Measurements from ENCODE around the gene FOXS1. TPM values are rescaled to one million over a fixed set of nuclear protein-coding genes. Genes with fewer than 3 reads are reported as not detected.

Gene FOXS1
- polyA plus RNA-seq, 1 of the 3 experiments (the other 2 are of a cell fraction), result 0.99 TPM

GRCh38 chr20:31833931-31834521, 11.4 kb downstream of the FOXS1 start:
- Histone ChIP-seq H3K4me1 (ENCODE audit: control insufficient read depth in 1 of 2, insufficient read depth in 2 of 2, low read depth in 1 of 2, low read length in 1 of 2) (peaks cover 34 to 47% of the 10 kb centered on the region in 2 experiments), H3K9me2 (no peaks in the 10 kb centered on the region), H2AFZ (ENCODE audit: low read depth) (no peak overlapping the region), H3K4me2 (no peak overlapping the region), H3K27ac (ENCODE audit: low read depth in 2 of 2, low read length in 1 of 2) (no peak overlapping the region; a peak in 1 of 4 replicates), H3K27me3 (ENCODE audit: insufficient read depth) (no peaks in the 10 kb centered on the region), H3K79me2 (ENCODE audit: insufficient read depth) (no peaks in the 10 kb centered on the region), H3K9me3 (no peaks in the 10 kb centered on the region), H3F3A (replicated peaks; ENCODE audit: insufficient read depth) (peaks cover 27% of the 10 kb centered on the region), H3K9ac (no peak overlapping the region), H3K36me3 (replicated peaks in 1 of 2; ENCODE audit: control insufficient read depth in 1 of 2, insufficient read depth in 2 of 2, low read length in 1 of 2) (no peaks in the 10 kb centered on the region), H3K4me3 (ENCODE audit: low read depth in 2 of 2, low read length in 1 of 2) (no peak overlapping the region), H4K20me1 (ENCODE audit: insufficient read depth) (no peaks in the 10 kb centered on the region)
- 96% methylated on average over 13 of the region's 20 CpGs for WGBS (ENCODE audit: low lambda C conversion rate)
- no peak for DNase-seq
- ChIA-PET POLR2A (interaction anchor here (1.0 kb wide), 1 partner anchor 17 kb away, joined by 4 read pairs; no protein-coding TSS in a partner anchor), CTCF (interaction anchor here (0.5 to 15.5 kb wide), 21 partner anchors 9 to 391 kb away, joined by 3 to 174 read pairs (median 4); partner anchors contain the start of genes DUSP15, FOXS1, PDRG1 and TTLL9)
- no peak for TF ChIP-seq MEF2A (IDR thresholded peaks at IDR 0.05; ENCODE audit: borderline replicate concordance, low read depth)
- no peak for TF ChIP-seq RAD21 (IDR thresholded peaks at IDR 0.05; ENCODE audit: low read length)

- Histone ChIP-seq H3K9me3 (no peaks in the 10 kb centered on the region), H3K9ac (no peak overlapping the region), H3F3A (replicated peaks; ENCODE audit: insufficient read depth) (peaks cover 22% of the 10 kb centered on the region), H4K20me1 (ENCODE audit: insufficient read depth) (no peaks in the 10 kb centered on the region), H3K4me2 (no peak overlapping the region), H3K36me3 (replicated peaks in 1 of 2; ENCODE audit: control insufficient read depth in 1 of 2, insufficient read depth in 2 of 2, low read length in 1 of 2) (no peaks in the 10 kb centered on the region), H2AFZ (ENCODE audit: low read depth) (no peak overlapping the region), H3K4me3 (ENCODE audit: low read depth in 2 of 2, low read length in 1 of 2) (peak overlapping the region in 1 of 2 experiments; percentile 47; a peak in 1 of 4 replicates), H3K79me2 (ENCODE audit: insufficient read depth) (no peaks in the 10 kb centered on the region), H3K4me1 (ENCODE audit: control insufficient read depth in 1 of 2, insufficient read depth in 2 of 2, low read depth in 1 of 2, low read length in 1 of 2) (peaks cover 30 to 42% of the 10 kb centered on the region in 2 experiments), H3K27me3 (ENCODE audit: insufficient read depth) (no peaks in the 10 kb centered on the region), H3K9me2 (no peaks in the 10 kb centered on the region), H3K27ac (ENCODE audit: low read depth in 2 of 2, low read length in 1 of 2) (no peak overlapping the region; a peak in 1 of 4 replicates)
- WGBS (ENCODE audit: low lambda C conversion rate), result 57% methylated on average over 7 of the region's 14 CpGs
- ChIA-PET POLR2A (no interaction called here), CTCF (interaction anchor here (0.5 to 15.5 kb wide), 23 partner anchors 9 to 392 kb away, joined by 3 to 174 read pairs (median 4); partner anchors contain the start of genes DUSP15, FOXS1, PDRG1 and TTLL9)
- TF ChIP-seq JUND (IDR thresholded peaks at IDR 0.05) (no peak), SMC3 (IDR thresholded peaks at IDR 0.05; ENCODE audit: low read depth, low read length) (peak; percentile 21; the same call in 1 of the 2 replicates), RAD21 (IDR thresholded peaks at IDR 0.05; ENCODE audit: low read length) (peak; percentile 59), PBX3 (IDR thresholded peaks at IDR 0.05) (no peak), CTCF (IDR thresholded peaks at IDR 0.05) (peak; percentile 90), MEF2A (IDR thresholded peaks at IDR 0.05; ENCODE audit: borderline replicate concordance, low read depth) (no peak), TAF1 (IDR thresholded peaks at IDR 0.05; ENCODE audit: borderline replicate concordance, low read depth, low read length) (no peak), GATA2 (CRISPR knock-in tag; IDR thresholded peaks at IDR 0.05) (no peak)
- peak; percentile 90 for DNase-seq
These were observed 12.1 kb downstream of the FOXS1 start for GRCh38 chr20:31833130-31833930.
